ENCODE data around the gene DCHS2.

DNA sequence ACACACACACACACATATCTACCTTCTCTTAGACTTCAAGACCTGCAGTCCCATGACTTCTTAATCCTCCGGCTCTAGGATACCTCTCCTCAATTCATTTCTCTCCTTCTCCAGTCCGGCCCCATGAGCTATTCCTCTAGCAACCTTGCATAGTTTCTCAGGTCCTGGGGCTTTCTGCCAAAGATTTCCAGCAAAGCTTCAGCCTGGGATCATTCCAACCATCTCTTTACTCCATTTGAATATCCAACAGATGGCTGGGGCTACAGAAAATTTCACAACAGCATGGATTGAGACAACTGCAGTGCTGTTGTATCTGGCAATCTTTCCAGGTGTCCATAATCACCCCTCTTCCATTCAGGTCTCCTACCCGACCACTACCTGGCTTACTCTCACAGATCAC, 184.1 kb downstream of the DCHS2 start:
- TF ChIP-seq, protein P1, sequence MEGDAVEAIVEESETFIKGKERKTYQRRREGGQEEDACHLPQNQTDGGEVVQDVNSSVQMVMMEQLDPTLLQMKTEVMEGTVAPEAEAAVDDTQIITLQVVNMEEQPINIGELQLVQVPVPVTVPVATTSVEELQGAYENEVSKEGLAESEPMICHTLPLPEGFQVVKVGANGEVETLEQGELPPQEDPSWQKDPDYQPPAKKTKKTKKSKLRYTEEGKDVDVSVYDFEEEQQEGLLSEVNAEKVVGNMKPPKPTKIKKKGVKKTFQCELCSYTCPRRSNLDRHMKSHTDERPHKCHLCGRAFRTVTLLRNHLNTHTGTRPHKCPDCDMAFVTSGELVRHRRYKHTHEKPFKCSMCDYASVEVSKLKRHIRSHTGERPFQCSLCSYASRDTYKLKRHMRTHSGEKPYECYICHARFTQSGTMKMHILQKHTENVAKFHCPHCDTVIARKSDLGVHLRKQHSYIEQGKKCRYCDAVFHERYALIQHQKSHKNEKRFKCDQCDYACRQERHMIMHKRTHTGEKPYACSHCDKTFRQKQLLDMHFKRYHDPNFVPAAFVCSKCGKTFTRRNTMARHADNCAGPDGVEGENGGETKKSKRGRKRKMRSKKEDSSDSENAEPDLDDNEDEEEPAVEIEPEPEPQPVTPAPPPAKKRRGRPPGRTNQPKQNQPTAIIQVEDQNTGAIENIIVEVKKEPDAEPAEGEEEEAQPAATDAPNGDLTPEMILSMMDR (conservative IDR thresholded peaks at IDR 0.05; ENCODE audit: low read depth in 2 of 2) = no peak
- TF ChIP-seq POLR2AphosphoS5 (IDR thresholded peaks at IDR 0.05; ENCODE audit: low read depth) = no peak
- TF ChIP-seq EZH2 (IDR thresholded peaks at IDR 0.05; ENCODE audit: low read depth, unreplicated experiment) = no peak
- TF ChIP-seq, protein P2, sequence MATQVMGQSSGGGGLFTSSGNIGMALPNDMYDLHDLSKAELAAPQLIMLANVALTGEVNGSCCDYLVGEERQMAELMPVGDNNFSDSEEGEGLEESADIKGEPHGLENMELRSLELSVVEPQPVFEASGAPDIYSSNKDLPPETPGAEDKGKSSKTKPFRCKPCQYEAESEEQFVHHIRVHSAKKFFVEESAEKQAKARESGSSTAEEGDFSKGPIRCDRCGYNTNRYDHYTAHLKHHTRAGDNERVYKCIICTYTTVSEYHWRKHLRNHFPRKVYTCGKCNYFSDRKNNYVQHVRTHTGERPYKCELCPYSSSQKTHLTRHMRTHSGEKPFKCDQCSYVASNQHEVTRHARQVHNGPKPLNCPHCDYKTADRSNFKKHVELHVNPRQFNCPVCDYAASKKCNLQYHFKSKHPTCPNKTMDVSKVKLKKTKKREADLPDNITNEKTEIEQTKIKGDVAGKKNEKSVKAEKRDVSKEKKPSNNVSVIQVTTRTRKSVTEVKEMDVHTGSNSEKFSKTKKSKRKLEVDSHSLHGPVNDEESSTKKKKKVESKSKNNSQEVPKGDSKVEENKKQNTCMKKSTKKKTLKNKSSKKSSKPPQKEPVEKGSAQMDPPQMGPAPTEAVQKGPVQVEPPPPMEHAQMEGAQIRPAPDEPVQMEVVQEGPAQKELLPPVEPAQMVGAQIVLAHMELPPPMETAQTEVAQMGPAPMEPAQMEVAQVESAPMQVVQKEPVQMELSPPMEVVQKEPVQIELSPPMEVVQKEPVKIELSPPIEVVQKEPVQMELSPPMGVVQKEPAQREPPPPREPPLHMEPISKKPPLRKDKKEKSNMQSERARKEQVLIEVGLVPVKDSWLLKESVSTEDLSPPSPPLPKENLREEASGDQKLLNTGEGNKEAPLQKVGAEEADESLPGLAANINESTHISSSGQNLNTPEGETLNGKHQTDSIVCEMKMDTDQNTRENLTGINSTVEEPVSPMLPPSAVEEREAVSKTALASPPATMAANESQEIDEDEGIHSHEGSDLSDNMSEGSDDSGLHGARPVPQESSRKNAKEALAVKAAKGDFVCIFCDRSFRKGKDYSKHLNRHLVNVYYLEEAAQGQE (IDR thresholded peaks at IDR 0.05; ENCODE audit: unreplicated experiment) = no peak
- TF ChIP-seq EZH2phosphoT487 (IDR thresholded peaks at IDR 0.05; ENCODE audit: unreplicated experiment) = no peak

All from GM23338 (cell line).